ENCODE results near the gene CPNE6.

DNA sequence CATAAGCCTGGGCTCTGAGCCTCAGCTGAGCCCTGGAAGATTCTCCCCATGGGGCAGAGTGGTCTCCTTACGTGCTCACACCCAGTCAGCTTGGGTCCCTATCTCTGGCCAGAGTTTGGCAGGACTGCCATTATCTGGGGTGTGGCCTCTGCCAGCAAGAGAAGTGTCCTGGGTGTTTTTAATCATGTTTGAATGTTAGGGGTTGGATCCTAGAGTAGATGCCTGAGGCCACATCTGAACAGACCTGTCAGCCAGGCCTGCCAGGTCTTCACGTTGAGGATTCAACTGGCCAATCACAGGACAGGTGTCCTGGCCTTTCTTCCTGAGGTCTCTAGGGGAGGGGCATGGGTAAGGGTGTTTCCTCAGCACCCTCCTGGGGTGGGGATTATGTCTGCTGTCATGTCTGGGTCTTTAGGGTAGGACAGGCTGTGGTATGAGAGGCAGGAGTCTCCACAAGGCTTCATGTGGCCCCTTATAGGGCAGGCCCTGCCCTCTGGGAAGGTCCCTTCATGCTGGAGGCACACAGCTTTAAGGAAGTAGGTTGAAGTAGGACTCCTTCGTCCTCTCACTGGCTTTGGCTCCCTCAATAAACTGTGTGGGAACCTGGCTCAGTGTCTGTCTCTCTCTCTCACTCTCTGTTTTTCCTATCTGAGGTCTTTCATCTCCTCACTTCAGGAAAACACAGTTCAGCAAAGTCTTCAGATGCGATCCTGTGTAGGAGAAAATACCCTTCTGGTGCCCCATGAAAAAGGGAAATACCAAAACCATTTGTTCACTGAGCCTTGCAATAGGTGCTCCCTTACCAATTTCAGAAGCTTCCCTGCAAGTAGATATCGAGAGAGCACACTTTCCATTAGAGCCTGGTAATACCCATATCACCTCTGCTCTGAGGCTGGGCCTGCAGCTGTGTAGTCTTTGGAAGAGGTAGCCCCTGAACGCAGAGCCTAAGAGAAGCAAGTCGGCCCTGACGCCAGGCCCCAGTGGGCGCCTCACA is 52.4 kb downstream of the CPNE6 start:
- TF ChIP-seq, protein P1, sequence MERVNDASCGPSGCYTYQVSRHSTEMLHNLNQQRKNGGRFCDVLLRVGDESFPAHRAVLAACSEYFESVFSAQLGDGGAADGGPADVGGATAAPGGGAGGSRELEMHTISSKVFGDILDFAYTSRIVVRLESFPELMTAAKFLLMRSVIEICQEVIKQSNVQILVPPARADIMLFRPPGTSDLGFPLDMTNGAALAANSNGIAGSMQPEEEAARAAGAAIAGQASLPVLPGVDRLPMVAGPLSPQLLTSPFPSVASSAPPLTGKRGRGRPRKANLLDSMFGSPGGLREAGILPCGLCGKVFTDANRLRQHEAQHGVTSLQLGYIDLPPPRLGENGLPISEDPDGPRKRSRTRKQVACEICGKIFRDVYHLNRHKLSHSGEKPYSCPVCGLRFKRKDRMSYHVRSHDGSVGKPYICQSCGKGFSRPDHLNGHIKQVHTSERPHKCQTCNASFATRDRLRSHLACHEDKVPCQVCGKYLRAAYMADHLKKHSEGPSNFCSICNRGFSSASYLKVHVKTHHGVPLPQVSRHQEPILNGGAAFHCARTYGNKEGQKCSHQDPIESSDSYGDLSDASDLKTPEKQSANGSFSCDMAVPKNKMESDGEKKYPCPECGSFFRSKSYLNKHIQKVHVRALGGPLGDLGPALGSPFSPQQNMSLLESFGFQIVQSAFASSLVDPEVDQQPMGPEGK (CRISPR knock-in tag; IDR thresholded peaks at IDR 0.05; ENCODE audit: borderline replicate concordance), result no peak
- TF ChIP-seq CSDC2 (CRISPR knock-in tag; IDR thresholded peaks at IDR 0.05) (no peak), OSR1 (CRISPR knock-in tag; IDR thresholded peaks at IDR 0.05) (no peak), ZFP30 (CRISPR knock-in tag; IDR thresholded peaks at IDR 0.05) (no peak), ARNTL (CRISPR knock-in tag; IDR thresholded peaks at IDR 0.05; ENCODE audit: borderline replicate concordance, low read depth) (no peak), TOX (CRISPR knock-in tag; IDR thresholded peaks at IDR 0.05; ENCODE audit: borderline replicate concordance) (no peak), ZFP3 (CRISPR knock-in tag; IDR thresholded peaks at IDR 0.05) (no peak)
- TF ChIP-seq, protein P2, sequence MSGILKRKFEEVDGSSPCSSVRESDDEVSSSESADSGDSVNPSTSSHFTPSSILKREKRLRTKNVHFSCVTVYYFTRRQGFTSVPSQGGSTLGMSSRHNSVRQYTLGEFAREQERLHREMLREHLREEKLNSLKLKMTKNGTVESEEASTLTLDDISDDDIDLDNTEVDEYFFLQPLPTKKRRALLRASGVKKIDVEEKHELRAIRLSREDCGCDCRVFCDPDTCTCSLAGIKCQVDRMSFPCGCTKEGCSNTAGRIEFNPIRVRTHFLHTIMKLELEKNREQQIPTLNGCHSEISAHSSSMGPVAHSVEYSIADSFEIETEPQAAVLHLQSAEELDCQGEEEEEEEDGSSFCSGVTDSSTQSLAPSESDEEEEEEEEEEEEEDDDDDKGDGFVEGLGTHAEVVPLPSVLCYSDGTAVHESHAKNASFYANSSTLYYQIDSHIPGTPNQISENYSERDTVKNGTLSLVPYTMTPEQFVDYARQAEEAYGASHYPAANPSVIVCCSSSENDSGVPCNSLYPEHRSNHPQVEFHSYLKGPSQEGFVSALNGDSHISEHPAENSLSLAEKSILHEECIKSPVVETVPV (CRISPR knock-in tag; IDR thresholded peaks at IDR 0.05), result no peak

Measured in SK-N-SH treated with all-trans-retinoic acid at 6 μM for 48 hours (cell line).